Measurements from ENCODE around the gene PACSIN3. TPM values are rescaled to one million over a fixed set of nuclear protein-coding genes. Genes with fewer than 3 reads are reported as not detected.

PACSIN3 gene
- total RNA-seq, 1 donor from 2014 or later = 93.3 TPM

DNA sequence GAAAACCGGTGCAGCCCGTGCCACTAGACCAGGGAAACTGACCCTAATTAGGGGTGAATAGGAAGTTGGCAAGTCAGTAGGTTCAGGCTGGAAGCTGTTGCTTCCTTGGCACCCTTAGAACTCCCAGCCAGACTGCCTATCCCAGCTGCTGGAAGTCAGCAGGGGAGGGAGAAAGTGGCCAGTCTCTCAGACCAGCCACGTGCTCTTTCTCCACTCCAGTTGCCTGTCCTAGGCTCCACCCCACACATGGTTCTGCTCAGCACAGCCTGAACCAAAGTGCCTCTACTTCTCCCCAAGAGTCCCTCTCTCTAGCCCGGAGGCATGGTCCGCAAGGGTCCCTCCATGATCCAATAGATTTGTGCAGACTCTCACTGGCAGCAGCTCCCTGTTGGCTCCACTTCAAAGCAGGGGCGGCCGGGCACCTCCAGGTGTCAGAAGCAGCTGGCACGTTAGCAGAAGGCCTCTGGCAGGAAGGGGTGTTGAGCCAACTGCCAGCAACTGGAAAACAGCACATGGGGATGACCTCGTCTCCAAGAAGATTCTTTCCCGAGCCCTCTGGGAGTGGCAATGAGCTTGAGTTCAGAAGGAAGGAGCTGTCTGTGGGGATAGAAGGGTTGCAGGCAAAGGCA is 37.2 kb downstream of the PACSIN3 start:
- TF ChIP-seq, protein P1, sequence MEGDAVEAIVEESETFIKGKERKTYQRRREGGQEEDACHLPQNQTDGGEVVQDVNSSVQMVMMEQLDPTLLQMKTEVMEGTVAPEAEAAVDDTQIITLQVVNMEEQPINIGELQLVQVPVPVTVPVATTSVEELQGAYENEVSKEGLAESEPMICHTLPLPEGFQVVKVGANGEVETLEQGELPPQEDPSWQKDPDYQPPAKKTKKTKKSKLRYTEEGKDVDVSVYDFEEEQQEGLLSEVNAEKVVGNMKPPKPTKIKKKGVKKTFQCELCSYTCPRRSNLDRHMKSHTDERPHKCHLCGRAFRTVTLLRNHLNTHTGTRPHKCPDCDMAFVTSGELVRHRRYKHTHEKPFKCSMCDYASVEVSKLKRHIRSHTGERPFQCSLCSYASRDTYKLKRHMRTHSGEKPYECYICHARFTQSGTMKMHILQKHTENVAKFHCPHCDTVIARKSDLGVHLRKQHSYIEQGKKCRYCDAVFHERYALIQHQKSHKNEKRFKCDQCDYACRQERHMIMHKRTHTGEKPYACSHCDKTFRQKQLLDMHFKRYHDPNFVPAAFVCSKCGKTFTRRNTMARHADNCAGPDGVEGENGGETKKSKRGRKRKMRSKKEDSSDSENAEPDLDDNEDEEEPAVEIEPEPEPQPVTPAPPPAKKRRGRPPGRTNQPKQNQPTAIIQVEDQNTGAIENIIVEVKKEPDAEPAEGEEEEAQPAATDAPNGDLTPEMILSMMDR (IDR thresholded peaks at IDR 0.05) = no peak
- Mint-ChIP-seq H3K27me3 (ENCODE audit: unreplicated experiment) (no peaks in the 10 kb centered on the region), H3K27ac (ENCODE audit: unreplicated experiment) (no peak overlapping the region), H3K36me3 (ENCODE audit: unreplicated experiment) (peaks cover 8% of the 10 kb centered on the region), H3K4me1 (ENCODE audit: unreplicated experiment) (peaks cover 23% of the 10 kb centered on the region), H3K9me3 (ENCODE audit: unreplicated experiment) (no peaks in the 10 kb centered on the region), H3K4me3 (ENCODE audit: unreplicated experiment) (no peak overlapping the region)
- no peak for DNase-seq (ENCODE audit: extremely low spot score, unreplicated experiment)

DNA sequence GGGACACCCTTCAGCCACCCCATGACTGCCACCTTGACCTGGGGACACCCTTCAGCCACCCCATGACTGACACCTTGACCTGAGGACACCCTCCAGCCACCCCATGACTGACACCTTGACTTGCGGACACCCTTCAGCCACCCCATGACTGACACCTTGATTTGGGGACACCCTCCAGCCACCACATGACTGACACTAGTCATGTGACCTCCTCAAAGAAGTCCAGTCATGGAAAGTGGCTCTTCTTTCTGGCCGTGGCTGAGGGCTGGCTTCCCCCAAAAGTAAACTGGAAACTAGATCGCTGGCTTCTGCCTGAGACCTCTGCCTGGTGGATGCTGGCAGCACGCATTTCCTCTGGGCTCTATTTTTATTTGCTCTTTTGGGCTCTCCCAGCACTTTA is 38.0 kb downstream of the PACSIN3 start:
- Mint-ChIP-seq H3K4me1 (ENCODE audit: unreplicated experiment) (peaks cover 23% of the 10 kb centered on the region), H3K27ac (ENCODE audit: unreplicated experiment) (no peak overlapping the region), H3K4me3 (ENCODE audit: unreplicated experiment) (no peak overlapping the region), H3K27me3 (ENCODE audit: unreplicated experiment) (no peaks in the 10 kb centered on the region), H3K9me3 (ENCODE audit: unreplicated experiment) (no peaks in the 10 kb centered on the region), H3K36me3 (ENCODE audit: unreplicated experiment) (peaks cover 8% of the 10 kb centered on the region)
- TF ChIP-seq, protein P1 (IDR thresholded peaks at IDR 0.05) = no peak
- DNase-seq (ENCODE audit: extremely low spot score, unreplicated experiment) = no peak

DNA sequence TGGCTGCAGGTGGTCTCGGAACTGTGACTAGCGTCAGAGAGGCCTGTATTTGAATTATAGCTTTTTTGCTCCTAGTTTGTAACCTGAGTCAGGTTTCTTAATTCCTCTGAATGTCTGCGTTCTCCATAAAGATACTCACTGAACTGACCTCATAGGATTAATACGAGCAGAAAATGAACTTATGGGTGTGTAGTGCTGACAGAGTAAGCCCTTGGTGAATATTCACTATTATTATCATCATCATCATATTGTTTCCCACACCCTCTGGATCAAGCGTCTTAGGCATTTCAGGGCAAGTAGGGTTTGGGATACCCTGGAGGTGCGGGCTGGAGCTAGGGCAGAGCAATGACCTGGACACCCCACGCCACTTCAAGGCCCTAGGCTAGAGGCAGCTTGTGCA is 38.6 kb downstream of the PACSIN3 start:
- no peaks in the 10 kb centered on the region for H3K27me3 Mint-ChIP-seq (ENCODE audit: unreplicated experiment)
- H3K36me3 Mint-ChIP-seq (ENCODE audit: unreplicated experiment) = peaks cover 8% of the 10 kb centered on the region
- H3K27ac Mint-ChIP-seq (ENCODE audit: unreplicated experiment) = no peak overlapping the region
- no peak for DNase-seq (ENCODE audit: extremely low spot score, unreplicated experiment)
- peaks cover 23% of the 10 kb centered on the region for H3K4me1 Mint-ChIP-seq (ENCODE audit: unreplicated experiment)
- H3K9me3 Mint-ChIP-seq (ENCODE audit: unreplicated experiment) = no peaks in the 10 kb centered on the region
- TF ChIP-seq, protein P1 (IDR thresholded peaks at IDR 0.05) = no peak
- no peak overlapping the region for H3K4me3 Mint-ChIP-seq (ENCODE audit: unreplicated experiment)

DNA sequence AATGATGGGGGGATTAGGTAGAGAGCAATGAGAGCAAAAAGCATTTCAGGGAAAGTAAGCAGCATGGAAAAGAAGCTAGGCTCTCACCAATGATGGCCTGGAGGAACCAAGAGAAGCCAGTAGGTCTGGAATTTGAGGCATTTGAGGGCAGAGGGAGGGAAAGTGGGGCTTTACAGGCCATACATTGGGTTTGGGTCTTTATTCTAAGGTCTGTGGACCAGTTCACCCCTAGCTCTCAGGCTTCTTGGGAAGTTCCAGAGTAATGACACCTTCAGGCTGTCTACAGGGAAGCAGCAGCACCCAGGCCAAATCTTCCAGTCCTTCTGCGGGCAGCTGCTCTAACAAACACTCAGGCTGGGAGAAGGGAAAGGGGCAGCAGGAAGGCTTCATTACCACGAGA is 39.0 kb downstream of the PACSIN3 start:
- Mint-ChIP-seq H3K4me3 (ENCODE audit: unreplicated experiment) (no peak overlapping the region), H3K27me3 (ENCODE audit: unreplicated experiment) (no peaks in the 10 kb centered on the region), H3K36me3 (ENCODE audit: unreplicated experiment) (peaks cover 7% of the 10 kb centered on the region), H3K4me1 (ENCODE audit: unreplicated experiment) (peaks cover 21% of the 10 kb centered on the region), H3K27ac (ENCODE audit: unreplicated experiment) (no peak overlapping the region), H3K9me3 (ENCODE audit: unreplicated experiment) (no peaks in the 10 kb centered on the region)
- TF ChIP-seq, protein P1 (IDR thresholded peaks at IDR 0.05) = no peak
- no peak for DNase-seq (ENCODE audit: extremely low spot score, unreplicated experiment)

DNA sequence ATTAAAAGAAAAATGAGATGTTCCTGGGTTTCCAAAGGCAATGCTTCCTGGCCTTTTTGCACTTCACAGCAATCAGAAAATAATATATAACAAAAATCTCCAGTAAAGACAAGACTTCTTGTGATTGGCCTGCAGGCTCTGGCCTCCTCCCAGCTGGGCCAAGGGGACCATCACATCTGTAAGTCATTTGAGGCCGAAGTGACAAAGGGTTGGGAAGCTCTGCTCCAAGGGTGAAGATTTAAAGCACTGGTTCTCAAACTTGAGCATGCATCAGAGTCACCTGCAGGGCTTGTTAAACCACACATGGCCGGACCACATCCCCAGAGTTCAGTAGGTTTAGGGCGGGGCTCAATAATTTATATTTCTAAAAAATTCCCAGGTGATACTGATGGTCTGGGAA is 41.7 kb downstream of the PACSIN3 start:
- Mint-ChIP-seq H3K4me1 (ENCODE audit: unreplicated experiment) (peaks cover 21% of the 10 kb centered on the region), H3K36me3 (ENCODE audit: unreplicated experiment) (peaks cover 7% of the 10 kb centered on the region), H3K27me3 (ENCODE audit: unreplicated experiment) (no peaks in the 10 kb centered on the region), H3K4me3 (ENCODE audit: unreplicated experiment) (no peak overlapping the region), H3K27ac (ENCODE audit: unreplicated experiment) (no peak overlapping the region), H3K9me3 (ENCODE audit: unreplicated experiment) (no peaks in the 10 kb centered on the region)
- TF ChIP-seq, protein P1 (IDR thresholded peaks at IDR 0.05) = no peak
- no peak for DNase-seq (ENCODE audit: extremely low spot score, unreplicated experiment)

Measured in osteocyte (in vitro differentiated cells).